ENCODE measurements around the gene HMCN2.
"Not testable (repeated sequence)": the region's sequence is repeated elsewhere in the genome, so short reads cannot be mapped to it uniquely, and the experiment has no call there.

The HMCN2 gene

GRCh38 chr9:130264414-130265350 is 878 bp upstream of the HMCN2 start:
- no peak for DNase-seq (ENCODE audit: low read depth)

DNA sequence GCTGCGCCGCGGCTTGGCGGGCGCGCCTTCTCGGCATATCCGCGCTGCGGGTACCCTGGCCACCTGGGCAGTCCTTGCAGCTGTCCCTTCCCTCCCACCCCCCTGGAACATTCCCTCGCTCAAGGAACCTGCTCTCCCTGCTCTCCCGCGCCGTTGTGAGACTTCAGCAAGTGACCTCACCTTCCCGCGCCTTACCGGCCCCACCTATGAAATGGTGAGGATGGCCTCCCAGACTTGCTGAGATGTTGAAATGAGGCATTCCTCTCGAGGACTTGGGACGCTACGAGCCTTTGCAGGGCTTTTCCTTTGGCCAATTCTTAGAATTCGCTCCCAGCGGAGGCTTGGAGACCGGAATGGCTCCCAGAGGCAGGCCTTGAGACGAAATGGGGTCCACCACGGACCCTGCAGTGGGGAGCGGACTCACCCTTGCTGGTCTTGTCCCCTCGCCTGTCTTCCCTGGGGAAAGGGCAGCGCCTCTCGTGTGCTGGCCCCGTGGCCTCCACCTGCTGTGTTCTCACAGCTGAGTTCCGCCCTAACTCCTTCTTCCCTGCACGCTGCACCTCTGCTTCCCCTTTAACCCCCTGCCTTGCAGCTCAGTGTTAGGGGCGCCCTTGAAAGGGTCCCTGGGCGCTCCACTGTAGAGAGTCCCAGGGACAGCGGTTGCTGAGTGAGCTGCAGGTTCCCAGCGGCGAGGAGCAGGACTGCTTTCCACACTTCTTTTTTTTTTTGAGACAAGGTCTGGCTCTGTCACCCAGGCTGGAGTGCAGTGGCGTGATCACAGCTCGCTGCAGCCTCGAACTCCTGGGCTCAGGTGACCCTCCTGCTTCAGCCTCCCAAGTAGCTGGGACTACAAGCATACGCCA is 907 bp downstream of the HMCN2 start:
- DNase-seq (ENCODE audit: low read depth) = no peak

GRCh38 chr9:130267930-130268329 is 2.4 kb downstream of the HMCN2 start:
- DNase-seq (ENCODE audit: low read depth) = no peak

DNA sequence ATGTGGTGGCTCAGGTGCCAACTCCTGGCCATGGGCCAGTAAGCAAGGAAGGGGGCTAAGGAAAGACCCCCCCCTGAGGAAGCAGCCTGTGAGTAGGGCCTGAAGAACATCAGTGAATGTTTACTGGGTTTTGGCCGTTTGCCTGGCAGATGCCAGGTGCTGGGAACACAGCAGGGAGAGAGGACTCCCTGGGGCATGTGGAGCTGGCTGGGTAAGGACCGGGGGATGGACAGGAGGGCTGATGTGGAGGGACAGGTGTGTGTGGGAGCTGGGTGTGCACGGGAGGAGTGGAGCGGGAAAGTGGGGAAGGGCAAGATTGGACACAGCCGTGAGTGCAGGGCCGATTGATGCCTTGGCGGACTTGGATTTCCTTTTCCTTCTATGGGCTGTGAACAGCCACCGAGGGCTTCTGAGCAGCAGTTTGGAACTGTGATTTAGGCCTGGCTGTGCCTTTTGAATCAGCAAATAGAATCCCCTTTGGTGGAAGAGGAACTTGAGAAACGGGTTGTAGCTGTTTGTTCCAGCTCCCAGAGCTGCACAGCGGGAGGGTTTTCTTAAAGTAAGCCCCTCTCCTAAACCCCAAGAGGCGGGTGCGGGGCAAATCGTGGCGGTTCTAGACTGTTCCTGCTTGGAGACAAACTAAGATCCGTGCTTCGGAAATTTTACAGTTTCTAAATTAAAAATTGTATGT is 3.1 kb downstream of the HMCN2 start:
- no peak for DNase-seq (ENCODE audit: low read depth)

DNA sequence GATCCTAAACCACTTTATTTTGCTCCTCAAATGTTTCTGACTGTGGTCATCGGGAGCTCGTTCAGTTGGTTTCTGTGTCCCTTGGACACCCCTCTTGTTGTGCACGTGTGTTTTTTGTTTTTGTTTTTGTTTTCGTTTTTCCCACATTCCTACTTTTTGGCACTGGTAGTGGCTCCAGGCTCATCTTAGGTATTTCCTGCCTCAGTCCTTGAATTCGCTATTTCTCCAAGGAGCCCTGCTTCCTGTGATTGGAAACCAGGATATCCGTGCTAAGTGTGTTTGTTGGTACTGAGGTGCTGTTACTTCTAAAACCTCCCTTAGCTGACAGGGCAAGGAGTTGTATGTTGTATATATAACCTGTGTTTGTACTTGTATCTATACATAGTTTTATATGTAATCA is 5.9 kb downstream of the HMCN2 start:
- DNase-seq (ENCODE audit: low read depth) = no peak

DNA sequence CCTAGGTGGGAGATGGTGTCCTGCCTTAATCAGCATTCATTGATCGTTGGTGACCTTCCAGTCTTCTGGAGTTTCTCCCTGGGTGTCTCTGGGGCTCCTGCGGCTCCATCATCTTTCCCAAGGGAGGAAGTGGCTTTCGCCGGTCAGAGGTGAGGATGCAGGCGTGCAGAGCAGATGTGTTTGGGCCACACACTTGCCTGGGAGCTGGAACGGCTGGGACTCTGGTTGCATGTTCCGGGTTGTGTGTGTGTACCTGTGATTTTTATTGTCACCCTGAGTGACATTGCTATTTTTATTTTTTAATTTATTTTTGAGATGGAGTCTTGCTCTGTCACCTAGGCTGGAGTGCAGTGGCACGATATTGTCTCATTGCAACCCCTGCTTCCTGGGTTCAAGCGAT is 9.6 kb downstream of the HMCN2 start:
- no peak for DNase-seq (ENCODE audit: low read depth)

DNA sequence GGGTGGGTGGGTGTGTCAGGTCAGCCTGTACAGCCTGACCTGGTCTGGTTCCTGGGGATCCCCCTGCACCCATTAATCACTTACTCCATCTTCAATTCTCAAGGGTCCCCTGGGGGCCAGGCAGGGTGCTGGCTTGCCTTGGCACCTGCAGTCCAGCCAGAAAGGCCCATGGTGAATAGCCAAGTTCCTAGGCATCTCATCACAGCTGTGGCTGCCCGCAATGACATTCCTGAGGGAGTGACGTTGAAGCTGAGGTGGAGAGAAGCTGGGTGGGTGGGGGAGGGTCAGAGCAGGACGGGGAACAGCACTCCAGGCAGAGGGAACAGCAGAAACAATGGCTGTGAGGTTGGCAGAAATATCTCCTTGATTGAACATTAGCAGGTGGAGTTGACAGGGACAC is 10.6 kb downstream of the HMCN2 start:
- no peak for DNase-seq (ENCODE audit: low read depth)

- DNase-seq (ENCODE audit: low read depth) = no peak
Measured at GRCh38 chr9:130276955-130277354, 11.4 kb downstream of the HMCN2 start.

- DNase-seq (ENCODE audit: low read depth) = not testable (repeated sequence)
Measured at GRCh38 chr9:130277525-130277924, 12.0 kb downstream of the HMCN2 start.

- no peak for DNase-seq (ENCODE audit: low read depth)
Measured at GRCh38 chr9:130283539-130284248, 18.1 kb downstream of the HMCN2 start.

DNA sequence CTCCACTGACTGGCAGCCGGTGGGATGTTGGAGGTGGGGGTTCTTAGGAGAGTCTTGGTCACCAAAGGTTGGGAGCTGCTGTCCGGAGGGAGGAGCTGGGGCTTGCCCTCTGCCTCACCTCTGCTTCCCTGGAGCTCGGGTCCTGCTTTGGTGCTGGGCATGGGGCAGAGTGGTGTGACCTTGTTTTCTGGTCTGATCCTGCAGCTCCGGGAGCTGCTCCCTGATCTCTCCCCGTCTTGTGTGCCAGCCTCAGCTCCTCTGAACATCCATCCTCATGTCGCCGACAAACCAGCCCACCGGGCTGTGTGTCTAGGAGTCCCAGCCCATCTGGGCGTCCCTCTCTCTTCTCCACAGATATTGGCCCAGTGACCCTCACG is 18.7 kb downstream of the HMCN2 start:
- no peak for DNase-seq (ENCODE audit: low read depth)

- no peak for DNase-seq (ENCODE audit: low read depth)
Measured at GRCh38 chr9:130284690-130285089, 19.1 kb downstream of the HMCN2 start.

GRCh38 chr9:130285271-130285670 is 19.7 kb downstream of the HMCN2 start:
- no peak for DNase-seq (ENCODE audit: low read depth)

DNA sequence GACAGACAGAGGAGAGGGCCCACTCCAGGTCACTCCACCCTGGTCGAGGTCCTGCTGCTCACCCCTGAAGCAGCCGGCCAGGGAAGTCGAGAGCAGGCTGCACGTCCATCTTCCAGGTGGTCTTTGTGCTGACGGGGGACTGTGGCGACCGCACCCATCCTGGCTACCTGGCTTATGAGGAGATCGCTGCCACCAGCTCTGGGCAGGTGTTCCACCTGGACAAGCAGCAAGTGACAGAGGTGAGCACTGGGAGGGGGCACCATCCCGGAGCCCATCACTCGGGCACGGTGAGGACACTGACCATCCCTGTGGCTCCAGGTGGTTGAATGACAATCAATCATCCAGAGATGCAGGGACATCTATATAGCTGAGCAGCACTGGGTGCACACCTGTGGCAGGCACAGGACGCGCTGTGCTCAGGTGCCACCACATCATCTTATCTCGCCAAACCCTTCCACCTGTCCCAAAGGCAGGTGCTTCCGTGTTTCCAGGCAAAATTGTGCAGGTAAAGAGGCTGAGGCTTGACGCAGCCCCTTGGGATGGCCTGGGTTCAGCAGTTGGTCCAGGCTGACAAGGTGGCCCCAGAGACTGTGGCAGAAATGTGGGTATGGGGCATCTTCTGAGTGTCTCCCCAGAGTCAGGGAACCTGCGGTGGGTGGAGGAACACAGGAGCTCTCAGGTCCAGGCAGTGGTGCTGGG is 20.7 kb downstream of the HMCN2 start:
- DNase-seq (ENCODE audit: low read depth) = no peak

DNA sequence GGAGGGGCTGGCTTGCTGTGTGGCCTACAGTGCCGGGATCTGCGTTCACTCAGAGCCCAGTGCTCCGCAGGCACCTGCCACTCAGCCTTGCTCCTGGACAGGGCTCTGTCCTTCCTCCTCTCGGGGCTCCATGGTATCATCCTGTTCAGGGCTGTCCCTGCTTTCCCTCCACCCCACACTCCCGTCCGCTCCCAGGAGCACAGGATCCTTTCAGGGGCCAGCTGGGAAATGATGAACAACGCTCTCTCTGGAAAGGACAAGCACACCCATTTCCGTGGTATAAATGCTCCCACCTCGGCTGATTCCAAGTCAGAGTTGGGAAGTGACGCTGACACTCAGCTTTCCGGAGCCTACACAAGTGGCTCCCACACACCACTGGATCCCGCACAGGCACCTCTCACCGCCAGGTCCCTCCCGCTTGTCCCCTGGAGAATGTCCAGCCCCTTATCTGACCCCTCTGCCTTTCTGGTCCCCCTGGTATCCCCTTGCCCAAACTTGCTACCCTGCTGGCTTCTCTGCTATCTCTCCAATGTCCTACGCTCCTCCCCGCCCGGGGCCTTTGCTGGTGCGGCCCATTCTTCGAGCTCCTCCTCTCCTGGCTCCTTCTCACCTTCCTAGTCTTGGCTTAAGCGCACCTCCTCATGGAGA is 21.3 kb downstream of the HMCN2 start:
- DNase-seq (ENCODE audit: low read depth) = no peak

- DNase-seq (ENCODE audit: low read depth) = no peak
Measured at GRCh38 chr9:130287736-130288135, 22.2 kb downstream of the HMCN2 start.

DNA sequence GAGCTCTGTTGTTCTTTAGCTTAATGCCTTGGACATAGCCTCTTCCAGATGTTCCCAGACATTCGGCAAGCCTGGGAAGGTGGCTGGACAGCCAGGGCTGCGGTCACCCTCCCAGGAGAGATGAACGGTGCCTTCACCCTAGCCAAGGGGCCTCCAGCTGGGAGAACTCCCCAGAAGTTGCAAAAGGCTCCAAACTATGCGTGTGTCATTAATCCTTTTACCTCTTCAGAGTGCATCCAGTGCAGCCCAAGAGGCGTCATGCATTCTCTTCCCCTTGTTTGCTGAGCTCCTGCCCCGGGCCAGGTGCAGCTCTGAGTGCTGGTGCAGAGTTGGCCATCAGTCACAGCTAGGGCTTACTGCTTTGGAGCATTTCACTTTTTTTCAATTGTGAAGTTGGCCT is 22.8 kb downstream of the HMCN2 start:
- DNase-seq (ENCODE audit: low read depth) = no peak

DNA sequence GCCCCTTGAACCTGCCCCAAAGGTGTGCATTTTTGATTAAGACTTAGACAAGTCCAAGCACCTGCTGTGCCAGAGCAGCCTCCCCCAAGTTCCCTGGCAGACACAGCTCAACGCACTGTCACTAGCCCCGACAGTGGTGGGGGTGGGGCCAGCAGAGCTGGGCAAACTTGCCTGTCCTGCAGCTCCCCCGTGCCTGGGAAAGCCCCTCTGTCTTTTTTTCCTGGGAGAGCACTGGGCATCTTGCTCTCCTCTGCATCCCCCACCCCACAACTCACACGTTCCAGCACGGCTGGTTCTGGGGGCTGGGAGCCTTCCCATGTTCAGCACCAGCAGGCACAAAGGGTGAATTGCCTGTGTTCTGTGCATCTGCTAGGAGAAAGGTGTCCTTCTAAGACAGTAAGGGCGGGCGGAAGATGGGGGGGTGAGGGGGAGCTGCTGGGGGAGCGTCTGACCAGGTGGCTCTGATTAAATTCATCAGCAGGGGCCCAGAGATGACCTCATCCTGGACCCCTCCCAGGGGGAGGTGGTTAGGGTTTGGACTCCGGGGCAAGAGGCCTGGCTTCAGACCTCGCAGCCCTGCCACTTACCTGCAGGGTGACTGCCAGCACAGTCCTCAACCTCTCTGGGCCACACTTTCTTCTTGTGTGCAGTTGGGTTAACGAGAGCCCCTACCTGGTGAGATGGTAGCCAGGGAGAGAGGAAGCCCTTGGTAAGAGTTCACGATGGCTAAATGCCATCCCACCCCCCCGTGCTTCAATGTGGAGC is 23.5 kb downstream of the HMCN2 start:
- DNase-seq (ENCODE audit: low read depth) = no peak

GRCh38 chr9:130289711-130290241 is 24.2 kb downstream of the HMCN2 start:
- DNase-seq (ENCODE audit: low read depth) = no peak
